Fibroblast of lung (primary cell): ENCODE results near the gene EIF2S1. TPM values are rescaled to one million over a fixed set of nuclear protein-coding genes. Genes with fewer than 3 reads are reported as not detected.

Source experiments
- DNase-seq, 2 donors: peaks; one replicate each; pipeline versions ENCODE4 v3.0.0 to v3.0.0-alpha.2; 2010; ENCODE audit warnings: low read depth in 2 of 2
- H2AFZ ChIP-seq: 2 replicates; pipeline ENCODE4 v1.5.1; 2012; ENCODE audit warnings: low read length, control low read depth, inconsistent platforms
- H3K27ac ChIP-seq: 2 replicates; pipeline ENCODE4 v1.5.1; 2011; ENCODE audit warnings: low read length, control low read depth; ENCODE audit not compliant: insufficient read depth
- H3K27me3 ChIP-seq: 2 replicates; pipeline ENCODE4 v1.5.1; 2011; ENCODE audit warnings: mild to moderate bottlenecking, low read length; ENCODE audit not compliant: control insufficient read depth, insufficient read depth
- H3K36me3 ChIP-seq: 2 replicates; pipeline ENCODE4 v1.5.1; 2011; ENCODE audit warnings: low read length; ENCODE audit not compliant: control insufficient read depth, insufficient read depth
- H3K4me1 ChIP-seq: 2 replicates; pipeline ENCODE4 v1.5.1; 2011; ENCODE audit warnings: low read length; ENCODE audit not compliant: control insufficient read depth, insufficient read depth; ENCODE audit errors: extremely low read depth
- H3K4me2 ChIP-seq: 2 replicates; pipeline ENCODE4 v1.5.1; 2011; ENCODE audit warnings: low read length, control low read depth; ENCODE audit not compliant: insufficient read depth; ENCODE audit errors: extremely low read depth
- H3K4me3 ChIP-seq, 4 experiments: fragments of 200-600 bp in 1 of 4; sonication (generic) in 1 of 4; replicated peaks in 1 of 4; 2 replicates each; pipeline ENCODE4 v1.5.1; 2011 to 2016; ENCODE audit warnings: low read length in 4 of 4, low read depth in 3 of 4, mild to moderate bottlenecking in 3 of 4, control low read depth in 2 of 4, inconsistent platforms in 1 of 4, mixed read lengths in 1 of 4; ENCODE audit not compliant: insufficient read depth in 1 of 4; ENCODE audit errors: control extremely low read depth in 1 of 4
- H3K79me2 ChIP-seq: 2 replicates; pipeline ENCODE4 v1.5.1; 2012; ENCODE audit warnings: mild to moderate bottlenecking, low read length, inconsistent platforms; ENCODE audit not compliant: control insufficient read depth, insufficient read depth
- H3K9ac ChIP-seq: 2 replicates; pipeline ENCODE4 v1.5.1; 2011; ENCODE audit warnings: mild to moderate bottlenecking, low read length, control low read depth; ENCODE audit not compliant: insufficient read depth
- H3K9me3 ChIP-seq: 2 replicates; pipeline ENCODE4 v1.5.1; 2012; ENCODE audit warnings: low read depth, low read length; ENCODE audit not compliant: control insufficient read depth, insufficient read depth
- H4K20me1 ChIP-seq: 2 replicates; pipeline ENCODE4 v1.5.1; 2011; ENCODE audit warnings: low read length; ENCODE audit not compliant: control insufficient read depth, insufficient read depth; ENCODE audit errors: extremely low read depth
- EZH2 ChIP-seq: IDR thresholded peaks from 2 replicates; pipeline ENCODE4 v1.5.1; 2012; ENCODE audit warnings: low read length, control low read depth, mild to moderate bottlenecking; ENCODE audit errors: missing control alignments
- polyA minus RNA-seq: library from RNA; depleted of rRNA, polyadenylated mRNA; stranded (reverse); fragments of >200 nt; gene quantifications from 2 replicates; pipeline ENCODE4 v1.2.3, GENCODE V29; 2011; ENCODE audit warnings: low replicate concordance
- polyA plus RNA-seq, 2 donors: library from polyadenylated mRNA; depleted of rRNA in 1 of 2; stranded (reverse) in 1 of 2; unstranded in 1 of 2; fragments of >200 nt; gene quantifications; 2 replicates each; pipeline ENCODE4 v1.2.1, GENCODE V29; 2011 to 2012; ENCODE audit warnings: missing spikeins in 1 of 2
- total RNA-seq: library from RNA; depleted of rRNA; stranded (reverse); fragments of >200 nt; gene quantifications from 2 replicates; pipeline ENCODE4 v1.2.1, GENCODE V29; 2014
- TF ChIP-seq, protein P1 (sequence below), 2 donors: IDR thresholded peaks in 1 of 2; conservative IDR thresholded peaks in 1 of 2; 1 replicate in 1 of 2; 2 replicates in 1 of 2; pipeline ENCODE4 v1.5.1; 2011 to 2012; ENCODE audit warnings: low read length in 2 of 2, control low read depth in 1 of 2, inconsistent platforms in 1 of 2, low read depth in 1 of 2, mild to moderate bottlenecking in 1 of 2

Gene EIF2S1
- total RNA-seq (152 and 180 TPM in 2 replicates), polyA plus RNA-seq (182 and 222 TPM in 2 replicates), polyA minus RNA-seq (17.0 and 24.3 TPM in 2 replicates)
- polyA plus RNA-seq (2012): 164 and 207 TPM in 2 replicates

DNA sequence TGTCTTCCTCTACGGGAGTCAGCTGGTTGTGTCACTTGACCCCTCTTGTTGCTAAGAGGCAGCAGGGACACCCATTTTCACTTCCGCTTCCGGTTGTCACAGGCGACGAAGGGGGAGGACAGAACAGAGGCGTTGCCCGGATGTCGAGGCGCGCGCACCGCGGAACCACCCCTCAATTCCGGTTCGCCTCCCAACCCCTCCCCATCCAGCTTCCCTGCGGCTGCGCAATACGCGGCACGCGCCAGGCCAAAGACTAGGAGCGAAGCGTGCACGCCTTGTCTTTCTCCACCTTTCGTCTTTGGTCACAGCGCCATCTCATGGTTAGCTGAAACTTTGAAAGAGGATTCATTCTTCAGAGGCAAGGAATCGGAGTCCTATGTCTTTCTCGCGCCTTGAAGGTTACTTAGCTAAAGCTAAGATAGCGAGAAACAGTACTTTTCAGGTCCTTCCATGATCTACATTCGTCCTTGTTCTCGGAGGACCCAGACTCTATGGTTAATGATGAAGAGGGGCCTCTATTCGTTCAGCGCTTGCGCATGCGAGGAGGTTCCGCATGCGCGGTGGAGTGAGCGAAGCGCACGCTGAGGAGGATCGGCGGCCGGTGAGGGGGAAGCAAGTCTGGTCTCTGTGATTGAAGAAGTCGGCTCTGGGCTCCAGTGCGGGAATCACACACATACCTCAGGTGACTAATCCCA lies at the start of gene EIF2S1, which contains the start of gene ATP6V1D:
TSS of gene EIF2S1 (plus strand) at position 554 of the 695 bp plus-strand sequence. CDS start 4,440 bp downstream, outside the sequence.
TSS of gene ATP6V1D (minus strand) at position 30 of the 695 bp plus-strand sequence. CDS start 106 bp downstream, outside the sequence.
- H3K27ac ChIP-seq: peak within 1 kb of the TSS; percentile 99
- peak within 1 kb of the TSS; percentile 67 for H2AFZ ChIP-seq
- DNase-seq: peak; percentile 99
- TF ChIP-seq, protein P1, sequence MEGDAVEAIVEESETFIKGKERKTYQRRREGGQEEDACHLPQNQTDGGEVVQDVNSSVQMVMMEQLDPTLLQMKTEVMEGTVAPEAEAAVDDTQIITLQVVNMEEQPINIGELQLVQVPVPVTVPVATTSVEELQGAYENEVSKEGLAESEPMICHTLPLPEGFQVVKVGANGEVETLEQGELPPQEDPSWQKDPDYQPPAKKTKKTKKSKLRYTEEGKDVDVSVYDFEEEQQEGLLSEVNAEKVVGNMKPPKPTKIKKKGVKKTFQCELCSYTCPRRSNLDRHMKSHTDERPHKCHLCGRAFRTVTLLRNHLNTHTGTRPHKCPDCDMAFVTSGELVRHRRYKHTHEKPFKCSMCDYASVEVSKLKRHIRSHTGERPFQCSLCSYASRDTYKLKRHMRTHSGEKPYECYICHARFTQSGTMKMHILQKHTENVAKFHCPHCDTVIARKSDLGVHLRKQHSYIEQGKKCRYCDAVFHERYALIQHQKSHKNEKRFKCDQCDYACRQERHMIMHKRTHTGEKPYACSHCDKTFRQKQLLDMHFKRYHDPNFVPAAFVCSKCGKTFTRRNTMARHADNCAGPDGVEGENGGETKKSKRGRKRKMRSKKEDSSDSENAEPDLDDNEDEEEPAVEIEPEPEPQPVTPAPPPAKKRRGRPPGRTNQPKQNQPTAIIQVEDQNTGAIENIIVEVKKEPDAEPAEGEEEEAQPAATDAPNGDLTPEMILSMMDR (conservative IDR thresholded peaks at IDR 0.05 in 1 of 2, IDR thresholded peaks at IDR 0.05 in 1 of 2; ENCODE audit: low read depth in 1 of 2, low read length in 2 of 2): peak; percentile 96 to 99
- no peak for TF ChIP-seq EZH2
- H4K20me1 ChIP-seq: no peaks in the 10 kb centered on the region
- peak within 1 kb of the TSS; percentile 96 for H3K4me2 ChIP-seq
- no peaks in the 10 kb centered on the region for H3K9me3 ChIP-seq
- H3K36me3 ChIP-seq: no peaks in the 10 kb centered on the region
- H3K79me2 ChIP-seq: peaks cover 91% of the 10 kb centered on the region
- peak within 1 kb of the TSS; percentile 96 for H3K9ac ChIP-seq
- H3K27me3 ChIP-seq: no peaks in the 10 kb centered on the region
- peaks cover 10% of the 10 kb centered on the region for H3K4me1 ChIP-seq
- H3K4me3 ChIP-seq: peak within 1 kb of the TSS; percentile 92 to 97 (median 92)

DNA sequence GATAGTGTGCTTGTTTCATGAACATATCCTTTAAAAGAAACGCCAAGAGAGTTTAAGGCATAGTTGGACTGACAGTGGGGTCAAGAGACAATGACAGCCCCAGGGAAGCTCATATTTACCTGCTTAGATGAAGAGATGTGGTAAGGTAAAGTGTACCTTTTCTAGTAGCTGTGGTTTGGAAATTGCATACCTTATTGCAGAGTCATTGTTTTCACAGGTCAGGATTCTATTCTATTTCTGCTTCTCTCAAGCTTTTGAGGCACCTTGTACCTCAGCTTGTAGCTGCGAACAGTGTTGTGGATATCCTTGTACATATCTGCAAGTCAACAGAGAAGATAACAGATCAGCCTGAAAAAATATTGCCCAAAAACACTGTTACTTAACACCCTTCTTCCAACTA lies 48.3 kb upstream of the EIF2S1 start:
- no peak overlapping the region for H2AFZ ChIP-seq
- DNase-seq: no peak
- TF ChIP-seq EZH2: no peak
- TF ChIP-seq, protein P1 (conservative IDR thresholded peaks at IDR 0.05 in 1 of 2, IDR thresholded peaks at IDR 0.05 in 1 of 2; ENCODE audit: low read depth in 1 of 2, low read length in 2 of 2): no peak
- H3K4me3 ChIP-seq: no peak overlapping the region
- no peak overlapping the region for H3K27ac ChIP-seq
- no peaks in the 10 kb centered on the region for H3K79me2 ChIP-seq
- no peak overlapping the region for H3K9ac ChIP-seq
- no peaks in the 10 kb centered on the region for H3K27me3 ChIP-seq
- no peaks in the 10 kb centered on the region for H3K4me1 ChIP-seq
- no peaks in the 10 kb centered on the region for H3K36me3 ChIP-seq
- H3K4me2 ChIP-seq: no peak overlapping the region
- H3K9me3 ChIP-seq: no peaks in the 10 kb centered on the region
- H4K20me1 ChIP-seq: no peaks in the 10 kb centered on the region

DNA sequence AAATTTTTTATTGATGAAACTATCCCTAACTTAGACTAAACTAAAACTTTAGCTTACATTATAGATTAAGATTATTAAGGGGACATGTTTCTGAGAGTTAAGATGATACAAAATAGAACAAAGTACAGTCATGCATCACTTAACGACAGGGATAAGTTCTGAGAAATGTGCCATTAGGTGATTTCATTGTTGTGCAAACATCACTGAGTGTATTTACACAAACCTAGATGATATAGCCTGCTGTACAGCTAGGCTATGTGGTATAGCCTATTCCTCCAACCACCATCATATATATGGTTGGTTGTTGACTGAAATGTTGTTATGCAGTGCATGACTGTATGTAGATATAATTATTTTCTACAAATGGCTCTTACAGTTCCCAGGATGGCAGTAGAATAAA lies 47.0 kb upstream of the EIF2S1 start:
- no peak overlapping the region for H3K9ac ChIP-seq
- no peaks in the 10 kb centered on the region for H3K27me3 ChIP-seq
- H3K36me3 ChIP-seq: no peaks in the 10 kb centered on the region
- H3K79me2 ChIP-seq: no peaks in the 10 kb centered on the region
- no peaks in the 10 kb centered on the region for H3K4me1 ChIP-seq
- no peak overlapping the region for H3K4me2 ChIP-seq
- no peak for TF ChIP-seq EZH2
- TF ChIP-seq, protein P1 (conservative IDR thresholded peaks at IDR 0.05 in 1 of 2, IDR thresholded peaks at IDR 0.05 in 1 of 2; ENCODE audit: low read depth in 1 of 2, low read length in 2 of 2): no peak
- H4K20me1 ChIP-seq: no peaks in the 10 kb centered on the region
- no peak overlapping the region for H2AFZ ChIP-seq
- H3K27ac ChIP-seq: no peak overlapping the region
- H3K9me3 ChIP-seq: no peaks in the 10 kb centered on the region
- H3K4me3 ChIP-seq: no peak overlapping the region
- DNase-seq: no peak
